Left lung (tissue), 10 donors: Measurements from ENCODE around the gene FBXW12. TPM values are rescaled to one million over a fixed set of nuclear protein-coding genes. Genes with fewer than 3 reads are reported as not detected.
"Not testable (repeated sequence)": the region's sequence is repeated elsewhere in the genome, so short reads cannot be mapped to it uniquely, and the experiment has no call there.

Experiments used
- ATAC-seq: fragments of 200-7000 bp; cut with Tn5 transposase; one replicate; pipeline ENCODE4 v1.9.1; 2020; ENCODE audit warnings: moderate library complexity
- DNase-seq, 4 donors: peaks; one replicate each; pipeline ENCODE4 v3.0.0-alpha.2; 2013 to 2020
- H3K27ac ChIP-seq, 2 donors: fragments of 200-600 bp; sonication (generic) in 1 of 2; one replicate each; pipeline versions ENCODE4 v1.5.0 to v1.8.0; 2020 to 2021
- H3K27me3 ChIP-seq, 2 donors: fragments of 200-600 bp; sonication (generic) in 1 of 2; one replicate each; pipeline versions ENCODE4 v1.5.0 to v1.8.0; 2020 to 2021
- H3K36me3 ChIP-seq, 2 donors: fragments of 200-600 bp; sonication (generic) in 1 of 2; one replicate each; pipeline versions ENCODE4 v1.5.0 to v1.8.0; 2020 to 2021
- H3K4me1 ChIP-seq, 2 donors: fragments of 200-600 bp; one replicate each; pipeline ENCODE4 v1.8.0; 2021
- H3K4me3 ChIP-seq, 2 donors: fragments of 200-600 bp; sonication (generic) in 1 of 2; one replicate each; pipeline versions ENCODE4 v1.5.0 to v1.8.0; 2020 to 2021; ENCODE audit warnings: mild to moderate bottlenecking in 1 of 2
- H3K9me3 ChIP-seq, 2 donors: fragments of 200-600 bp; sonication (generic) in 1 of 2; one replicate each; pipeline versions ENCODE4 v1.5.0 to v1.8.0; 2020 to 2021
- CTCF ChIP-seq, 2 donors: fragments of 200-600 bp; sonication (generic) in 1 of 2; IDR thresholded peaks; one replicate each; pipeline versions ENCODE4 v1.5.0 to v1.8.0; 2021; ENCODE audit warnings: antibody characterized with exemption in 2 of 2
- intact Hi-C, 2 donors: fragments of 100-400 bp; cut with DNase I; formaldehyde crosslinking; loops; one replicate each; pipeline versions ENCODE4 v1.11.2 to v1.14.2; 2022
- polyA plus RNA-seq, 6 donors: library from polyadenylated mRNA; unstranded; fragments of 120-200 nt; gene quantifications; one replicate each; pipeline ENCODE4 v1.2.1, GENCODE V29; 2013; ENCODE audit not compliant: insufficient read length in 6 of 6
- total RNA-seq, 2 donors: library from RNA; stranded (reverse); fragmentation: NEBNext Ultra II Directional; extraction: Animal tissue kit (Norgen Biotek cat#: 25700); gene quantifications; one replicate each; pipeline ENCODE4 v1.2.1, GENCODE V29; 2021
- donor health status: DM: no; HTN: yes; CAD: no.
- donor health status: DM: no; HTN: no; CAD: no.

The FBXW12 gene
- total and polyA plus RNA-seq, 8 donors: 0.24 to 0.44 (median 0.37) TPM; not detected in 2

- peaks cover 0 to 10% of the 10 kb centered on the region in 2 donors for H3K4me1 ChIP-seq
- DNase-seq (peak in 1 of 4 donors; percentile 62), ATAC-seq (no peak)
- H3K27ac ChIP-seq: no peak overlapping the region
- peaks cover 0 to 4% of the 10 kb centered on the region in 2 donors for H3K36me3 ChIP-seq
- H3K9me3 ChIP-seq: no peaks in the 10 kb centered on the region
- H3K27me3 ChIP-seq: no peaks in the 10 kb centered on the region
- intact Hi-C loops: no loop called here
- H3K4me3 ChIP-seq: no peak overlapping the region
- TF ChIP-seq CTCF (IDR thresholded peaks at IDR 0.05): no peak
Measured at GRCh38 chr3:48398701-48399386, 26.8 kb downstream of the FBXW12 start.

GRCh38 chr3:48399387-48400172 is 27.6 kb downstream of the FBXW12 start:
- Histone ChIP-seq H3K4me3 (no peak overlapping the region), H3K9me3 (no peaks in the 10 kb centered on the region), H3K36me3 (peaks cover 0 to 12% of the 10 kb centered on the region in 2 donors), H3K27me3 (no peaks in the 10 kb centered on the region), H3K4me1 (peaks cover 0 to 10% of the 10 kb centered on the region in 2 donors), H3K27ac (no peak overlapping the region)
- TF ChIP-seq CTCF (IDR thresholded peaks at IDR 0.05): no peak
- ATAC-seq: peak; percentile 3
- peak in 2 of 4 donors; percentile 24 to 53 for DNase-seq
- intact Hi-C loops: loop anchor here in 1 of 2 donors (5.0 kb wide), 1 partner anchor 38 kb away; no protein-coding TSS in a partner anchor

- DNase-seq: peak in 3 of 4 donors; percentile 17 to 70 (median 46)
- peaks cover 0 to 25% of the 10 kb centered on the region in 2 donors for H3K36me3 ChIP-seq
- H3K27ac ChIP-seq: no peak overlapping the region
- TF ChIP-seq CTCF (IDR thresholded peaks at IDR 0.05): peak; percentile 66 to 83
- H3K4me1 ChIP-seq: peaks cover 0 to 10% of the 10 kb centered on the region in 2 donors
- H3K9me3 ChIP-seq: no peaks in the 10 kb centered on the region
- peak; percentile 76 for ATAC-seq
- no peaks in the 10 kb centered on the region for H3K27me3 ChIP-seq
- intact Hi-C loops: loop anchor here in 1 of 2 donors (5.0 kb wide), 1 partner anchor 36 kb away; no protein-coding TSS in a partner anchor
- no peak overlapping the region for H3K4me3 ChIP-seq
Measured at GRCh38 chr3:48400824-48401433, 28.9 kb downstream of the FBXW12 start.

GRCh38 chr3:48401434-48401901 is 29.4 kb downstream of the FBXW12 start:
- not testable (repeated sequence) for H3K9me3 ChIP-seq, H3K4me1 ChIP-seq, ATAC-seq, H3K4me3 ChIP-seq, H3K27me3 ChIP-seq
- peak overlapping the region; percentile 28 to 50 for H3K27ac ChIP-seq
- intact Hi-C loops: loop anchor here in 1 of 2 donors (5.0 kb wide), 1 partner anchor 36 kb away; no protein-coding TSS in a partner anchor
- peaks cover 0 to 31% of the 10 kb centered on the region in 2 donors for H3K36me3 ChIP-seq
- peak in 2 of 4 donors; percentile 22 to 38 for DNase-seq

GRCh38 chr3:48402281-48402732 is 30.3 kb downstream of the FBXW12 start:
- Histone ChIP-seq H3K4me3 (no peak overlapping the region), H3K36me3 (peaks cover 0 to 39% of the 10 kb centered on the region in 2 donors), H3K27me3 (no peaks in the 10 kb centered on the region), H3K9me3 (no peaks in the 10 kb centered on the region), H3K27ac (peak overlapping the region; percentile 28 to 73), H3K4me1 (peaks cover 0 to 10% of the 10 kb centered on the region in 2 donors)
- intact Hi-C loops: loop anchor here in 1 of 2 donors (5.0 kb wide), 1 partner anchor 35 kb away; no protein-coding TSS in a partner anchor
- peak; percentile 65 for ATAC-seq
- TF ChIP-seq CTCF (IDR thresholded peaks at IDR 0.05): no peak
- peak; percentile 31 to 84 (median 62) for DNase-seq
